Astrocyte (in vitro differentiated cells and primary cell): Measurements from ENCODE around the gene NAGLU.

Experiments
- CTCF ChIP-seq: IDR thresholded peaks from 2 replicates; pipeline ENCODE4 v1.5.1; 2011; ENCODE audit warnings: low read depth, mild to moderate bottlenecking, inconsistent platforms, low read length, moderate library complexity; ENCODE audit not compliant: insufficient read depth
- EZH2 ChIP-seq: IDR thresholded peaks from 2 replicates; pipeline ENCODE4 v1.6.1; 2012; ENCODE audit warnings: mild to moderate bottlenecking, low read length, inconsistent platforms; ENCODE audit not compliant: insufficient read depth

GRCh38 chr17:42568341-42569111 is 32.5 kb downstream of the NAGLU start:
- TF ChIP-seq CTCF (no peak), EZH2 (no peak)
